NCI-H526 (cell line): ENCODE data around the gene MAGI1.
A peak's percentile ranks its signal among the peaks of the same experiment; 100 is the strongest.

ENCODE experiments used
- DNase-seq, 2 experiments: peaks; one replicate each; lab custom pipeline; 2025; lab: John Stamatoyannopoulos, UW

Gene MAGI1

GRCh38 chr3:65713016-65713415, 325.7 kb downstream of the MAGI1 start:
- DNase-seq, result no peak

GRCh38 chr3:65712140-65712539, 326.6 kb downstream of the MAGI1 start:
- DNase-seq, result no peak

DNA sequence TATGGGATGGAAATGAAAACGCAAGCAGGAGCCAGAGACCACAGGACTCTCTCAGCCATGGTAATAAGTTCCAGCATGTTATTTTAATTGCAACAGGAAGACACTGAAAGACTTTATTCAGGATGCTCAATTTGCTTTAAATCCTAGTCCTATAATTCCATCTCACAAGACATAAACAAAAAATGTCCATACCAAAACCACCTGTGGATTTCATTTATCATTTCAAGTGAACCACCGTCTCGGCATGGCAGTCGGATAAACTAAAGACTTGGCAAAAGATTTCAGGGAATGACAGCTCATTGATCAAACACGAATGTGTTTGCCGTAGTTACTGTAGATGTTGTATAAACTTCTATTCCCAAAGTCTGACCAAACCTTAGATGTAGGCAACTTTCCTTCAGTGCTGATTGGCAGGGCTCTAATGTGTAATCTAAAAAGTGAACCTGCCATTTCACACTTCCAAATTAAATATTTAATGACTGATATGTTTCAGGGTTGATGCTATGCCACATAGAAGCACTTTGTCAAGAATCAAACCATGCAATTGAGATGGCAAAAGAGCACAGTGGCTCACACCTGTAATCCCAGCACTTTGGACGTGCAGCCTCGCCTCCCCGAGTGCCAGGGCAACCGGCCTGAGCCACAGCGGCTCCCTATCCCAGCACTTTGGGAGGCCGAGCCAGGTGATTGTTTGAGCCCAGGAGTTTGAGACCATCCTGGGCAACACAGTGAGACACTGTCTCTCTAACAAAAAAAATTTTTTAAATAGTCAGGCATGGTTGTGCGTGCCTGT, 331.7 kb downstream of the MAGI1 start:
- DNase-seq, result no peak

- DNase-seq, result no peak
These were observed 332.4 kb downstream of the MAGI1 start for GRCh38 chr3:65706301-65706700.

DNA sequence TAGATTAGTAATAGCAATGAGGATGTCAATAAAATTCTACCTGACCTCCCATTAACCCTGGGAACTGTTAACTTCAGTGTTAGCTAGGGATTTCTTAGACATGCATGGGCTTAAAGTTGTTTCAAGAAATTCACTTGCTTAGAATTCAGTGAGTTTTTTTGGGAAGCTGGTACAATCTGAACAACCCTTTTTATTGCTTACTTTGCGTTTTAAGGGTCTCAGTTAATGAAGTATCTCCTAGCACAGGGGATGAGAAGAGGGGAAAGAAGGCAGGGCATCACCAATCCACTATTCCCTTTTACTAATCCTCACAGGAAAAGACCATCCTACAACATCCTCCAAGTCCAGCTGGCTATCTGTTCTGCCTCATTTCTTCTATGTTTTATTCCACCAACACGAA, 334.9 kb downstream of the MAGI1 start:
- DNase-seq, result no peak

- DNase-seq, result no peak
These were observed 335.7 kb downstream of the MAGI1 start for GRCh38 chr3:65703026-65703425.

- DNase-seq, result no peak
These were observed 336.5 kb downstream of the MAGI1 start for GRCh38 chr3:65702202-65702601.

DNA sequence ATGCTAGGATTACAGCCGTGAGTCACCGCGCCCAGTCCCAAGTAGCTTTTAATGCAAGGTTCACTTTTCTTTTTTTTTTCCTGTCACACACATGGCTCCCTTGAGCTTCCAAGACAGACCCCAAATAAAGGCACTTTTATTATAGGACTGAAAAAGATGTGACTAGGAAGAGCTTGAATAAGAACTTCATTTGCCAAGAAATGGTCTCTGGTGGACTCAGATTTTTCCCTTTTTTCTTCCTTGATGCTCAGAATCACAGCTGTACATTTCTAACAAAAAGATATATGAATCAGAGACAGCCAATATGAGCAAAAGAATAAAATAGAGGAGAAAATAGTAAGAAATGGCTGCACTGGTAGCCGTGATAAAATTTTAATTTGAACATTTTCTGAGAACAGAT, 337.2 kb downstream of the MAGI1 start:
- DNase-seq, result no peak

DNA sequence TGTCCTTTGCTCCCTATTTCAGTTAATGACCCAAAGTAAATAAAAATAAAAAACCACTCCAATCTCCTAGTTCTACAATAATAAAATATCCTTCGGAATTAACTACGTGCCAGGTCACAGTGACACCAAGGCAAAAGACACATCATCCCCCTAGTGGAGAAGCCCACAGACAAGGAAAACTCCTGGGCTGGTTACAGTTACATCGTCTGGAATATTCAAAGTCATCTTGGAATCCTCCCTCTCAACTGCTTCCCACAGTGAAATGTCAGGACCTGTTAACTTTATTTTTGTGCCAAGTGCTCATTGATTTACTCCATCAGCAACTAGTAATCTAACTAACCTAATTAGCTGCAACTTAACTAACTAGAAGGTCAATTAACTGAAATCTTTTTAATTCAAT, 349.3 kb downstream of the MAGI1 start:
- no peak for DNase-seq

DNA sequence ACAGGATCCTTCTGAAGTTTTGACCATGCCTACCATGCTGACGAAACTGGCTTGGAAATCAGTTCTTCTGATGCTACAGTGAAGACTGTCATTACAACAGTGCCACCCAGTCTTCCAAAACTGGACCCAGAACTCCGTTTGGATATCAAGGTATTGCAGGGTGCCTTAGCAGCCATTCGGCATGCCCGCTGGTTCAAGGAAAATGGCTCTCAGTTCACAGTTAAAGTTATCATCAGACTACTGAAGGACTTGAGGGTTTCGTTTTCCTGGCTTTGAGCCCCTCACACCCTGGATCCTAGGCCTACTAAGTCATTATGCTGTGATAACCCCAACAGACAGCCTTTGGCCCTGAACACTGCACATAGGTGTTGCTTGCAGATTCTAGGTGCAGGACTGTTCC, 351.0 kb downstream of the MAGI1 start:
- DNase-seq, result no peak

DNA sequence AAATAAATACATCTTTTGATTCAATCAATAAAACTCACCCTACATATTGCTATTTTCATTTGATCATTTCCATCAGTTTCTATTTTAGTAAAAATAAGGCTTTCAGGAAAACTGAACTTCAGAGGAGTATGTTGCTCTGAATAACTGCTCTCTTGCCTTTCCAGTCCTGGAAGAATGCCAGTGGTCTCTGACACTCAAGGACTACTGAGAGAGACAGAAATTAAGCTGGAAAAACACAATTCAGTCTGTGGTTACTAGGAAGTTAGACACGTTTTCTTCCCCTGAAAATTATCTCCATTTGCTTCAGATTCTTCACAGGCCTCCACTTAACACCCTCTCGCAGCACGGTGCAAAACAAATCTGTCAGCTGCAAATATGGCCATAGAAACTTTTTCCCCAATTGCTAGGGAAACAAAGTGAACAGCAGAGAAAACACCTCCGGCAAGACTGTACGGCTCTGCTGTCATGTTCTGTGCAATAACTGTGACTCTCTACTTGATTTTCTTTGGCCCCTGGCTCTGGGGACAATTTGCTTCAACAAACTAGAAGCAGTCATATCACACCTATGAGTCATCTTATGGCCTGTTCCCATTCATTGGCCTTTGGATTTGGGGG, 353.0 kb downstream of the MAGI1 start:
- DNase-seq, result no peak

- DNase-seq, result no peak
These were observed 360.2 kb downstream of the MAGI1 start for GRCh38 chr3:65678516-65678915.

GRCh38 chr3:65677486-65678010, 361.2 kb downstream of the MAGI1 start:
- no peak for DNase-seq

DNA sequence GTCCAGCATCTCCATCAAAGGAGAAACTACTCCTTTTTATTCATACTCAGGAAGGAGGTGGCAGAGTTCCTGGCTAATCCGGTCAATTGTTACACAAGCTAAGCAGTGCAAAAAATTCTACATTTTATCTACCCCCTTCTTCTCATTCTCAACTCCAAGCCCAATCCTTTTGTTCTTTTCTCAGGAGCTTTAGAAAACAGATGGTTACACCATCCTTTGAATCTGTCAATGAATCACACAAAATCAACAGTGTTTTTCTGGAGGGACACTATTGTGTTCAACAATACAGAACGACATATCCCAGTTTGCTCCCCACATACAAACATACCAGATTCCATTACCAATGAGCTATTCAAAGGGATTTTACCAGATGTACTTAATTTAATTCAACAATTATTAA, 362.1 kb downstream of the MAGI1 start:
- DNase-seq, result no peak

GRCh38 chr3:65675011-65675410, 363.7 kb downstream of the MAGI1 start:
- DNase-seq, result no peak

DNA sequence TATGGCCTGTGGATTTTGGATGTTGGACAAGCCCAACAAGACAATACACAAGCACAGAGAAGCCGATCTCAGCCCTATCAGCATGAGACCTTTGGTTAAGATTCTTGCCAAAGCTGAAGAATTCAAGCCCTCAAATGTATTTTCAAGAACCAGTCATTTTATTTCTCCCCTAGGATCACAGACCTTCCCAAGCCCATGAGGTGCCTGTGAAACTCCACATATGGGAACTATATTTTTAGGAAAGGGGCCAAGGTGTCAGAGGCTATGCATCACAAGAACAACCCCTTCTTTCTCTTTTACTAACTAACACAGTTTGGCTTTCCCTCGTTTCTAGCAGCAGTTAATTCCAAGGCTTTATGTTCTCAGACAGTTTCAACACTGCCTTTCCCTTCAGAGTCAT, 364.5 kb downstream of the MAGI1 start:
- DNase-seq, result no peak

DNA sequence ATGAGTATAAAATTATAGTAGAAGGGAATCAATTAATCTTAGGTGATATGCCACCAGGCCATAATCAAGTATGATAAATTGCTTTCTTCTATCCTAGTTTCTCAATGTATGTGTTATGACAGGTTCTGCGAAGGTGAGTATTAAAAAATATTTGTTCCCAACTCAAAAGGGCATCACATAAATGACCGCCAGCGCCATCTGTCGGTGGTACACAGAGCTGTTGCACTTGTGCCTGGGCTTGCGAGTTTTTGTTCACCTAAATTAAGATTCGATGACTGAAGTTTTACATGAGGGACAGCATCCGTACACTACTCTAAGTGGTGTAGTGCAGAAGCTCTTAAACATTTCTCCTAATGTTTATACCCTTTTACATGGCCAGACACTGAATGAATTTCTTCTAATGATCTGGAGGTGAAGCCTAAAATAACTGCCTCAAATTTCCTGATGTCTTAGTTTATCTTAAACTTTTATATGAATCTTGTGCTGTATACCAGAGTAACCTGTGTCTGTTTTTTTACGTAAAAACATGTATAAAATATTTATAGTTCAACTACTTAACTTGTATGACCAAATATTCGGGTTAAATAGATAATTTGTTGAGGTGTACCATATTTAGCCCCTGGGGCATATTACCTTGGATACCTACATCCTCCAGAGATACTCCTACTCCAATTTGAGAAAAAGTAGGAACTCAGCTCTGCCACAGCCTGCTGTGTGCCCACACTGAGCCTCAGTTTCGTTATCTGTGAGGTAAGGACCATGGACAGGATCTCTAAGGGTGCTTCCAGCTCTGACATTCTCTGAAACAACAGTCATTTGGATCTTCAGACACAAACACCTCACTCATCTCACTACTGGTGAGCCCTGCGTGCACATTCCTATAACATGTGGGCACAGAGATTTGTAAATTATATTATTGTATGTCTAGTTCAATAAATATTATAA, 365.6 kb downstream of the MAGI1 start:
- peak; percentile 18 to 69 for DNase-seq

DNA sequence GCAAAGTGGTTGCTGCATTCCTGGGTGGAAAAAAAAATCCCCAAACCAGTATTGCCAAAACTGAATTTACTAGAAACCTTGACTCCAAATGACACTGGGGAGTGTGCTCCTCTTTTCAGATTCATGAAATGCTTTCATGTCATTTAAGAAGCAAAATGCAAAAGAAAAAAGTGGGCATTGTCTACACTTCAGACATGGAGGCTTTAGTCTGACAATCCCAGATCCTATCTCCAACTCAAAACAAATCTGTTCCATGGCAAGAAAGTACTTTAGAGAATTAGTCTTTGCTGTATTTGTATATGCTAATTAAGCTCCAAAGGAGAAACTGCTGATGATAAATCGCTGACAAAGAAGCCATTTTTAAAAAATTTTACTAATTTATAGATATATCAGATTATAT, 366.7 kb downstream of the MAGI1 start:
- no peak for DNase-seq

GRCh38 chr3:65671004-65671403, 367.7 kb downstream of the MAGI1 start:
- no peak for DNase-seq

DNA sequence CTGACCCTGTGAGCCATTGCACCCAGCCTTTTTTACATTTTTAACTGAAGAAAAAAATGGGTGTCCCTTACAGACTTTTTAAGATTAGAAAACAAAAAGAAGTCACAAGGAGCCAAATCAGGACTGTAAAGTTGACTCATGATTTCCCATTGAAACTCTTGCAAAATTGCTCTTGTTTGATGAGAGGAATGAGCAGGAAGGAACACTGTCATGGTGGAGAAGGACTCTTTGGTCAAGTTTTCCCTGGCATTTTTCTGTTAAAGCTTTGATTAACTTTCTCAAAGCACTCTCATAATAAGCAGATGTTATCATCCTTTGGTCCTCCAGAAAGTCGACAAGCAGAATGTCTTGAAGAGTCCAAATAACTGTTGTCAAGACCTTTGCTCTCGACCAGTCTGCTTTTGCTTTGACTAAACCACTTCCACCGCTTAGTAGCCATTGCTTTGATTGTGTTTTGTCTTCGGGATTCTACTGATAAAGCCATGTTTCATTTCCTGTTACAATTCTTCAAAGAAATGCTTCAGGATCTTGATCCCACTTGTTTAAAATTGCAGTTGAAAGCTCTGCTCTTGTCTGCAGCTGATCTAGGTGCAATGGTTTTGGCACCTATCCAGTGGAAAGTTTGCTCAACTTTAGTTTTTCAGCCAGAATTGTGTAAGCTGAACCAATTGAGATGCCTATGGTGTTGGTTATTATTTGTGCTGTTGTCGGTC, 369.4 kb downstream of the MAGI1 start:
- DNase-seq, result no peak

DNA sequence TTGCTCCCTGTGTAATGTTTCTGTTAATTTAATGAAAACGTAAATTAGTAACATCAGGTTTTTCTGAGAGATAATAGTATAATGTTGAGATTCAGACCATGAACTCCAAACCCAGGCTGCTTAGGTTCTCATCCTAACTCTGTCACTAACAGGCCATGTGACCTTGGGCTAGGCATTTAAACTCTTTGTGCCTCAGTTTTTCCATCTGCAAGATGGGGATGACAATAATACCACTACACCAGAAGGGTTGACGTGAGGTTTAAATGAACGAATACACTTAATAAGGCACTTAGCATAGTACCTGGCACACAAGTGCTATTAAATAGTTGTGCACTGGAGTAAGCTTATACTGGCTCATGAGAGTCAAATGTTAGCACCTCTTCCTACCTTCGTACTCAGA, 370.8 kb downstream of the MAGI1 start:
- no peak for DNase-seq
